Measurements from ENCODE around the gene SSUH2.

Gene SSUH2

DNA sequence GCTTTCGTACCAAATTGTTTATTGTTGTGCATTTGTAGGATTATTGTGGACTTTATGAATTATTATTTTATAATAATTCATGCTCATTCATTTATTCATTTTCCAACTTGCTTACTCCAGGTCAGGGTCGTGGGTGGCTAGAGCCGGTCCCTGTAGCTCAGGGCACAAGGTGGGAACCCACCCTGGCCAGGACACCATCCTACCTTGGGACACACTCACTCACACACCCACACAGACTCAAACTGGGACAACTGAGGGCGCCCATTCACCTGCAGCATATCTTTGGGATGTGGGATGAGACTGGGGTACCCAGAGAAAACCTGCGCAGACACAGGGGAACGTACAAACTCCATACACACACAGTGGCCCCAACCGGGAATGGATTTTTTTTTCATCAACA is 40.6 kb downstream of the SSUH2 start:
- TF ChIP-seq, protein P1, sequence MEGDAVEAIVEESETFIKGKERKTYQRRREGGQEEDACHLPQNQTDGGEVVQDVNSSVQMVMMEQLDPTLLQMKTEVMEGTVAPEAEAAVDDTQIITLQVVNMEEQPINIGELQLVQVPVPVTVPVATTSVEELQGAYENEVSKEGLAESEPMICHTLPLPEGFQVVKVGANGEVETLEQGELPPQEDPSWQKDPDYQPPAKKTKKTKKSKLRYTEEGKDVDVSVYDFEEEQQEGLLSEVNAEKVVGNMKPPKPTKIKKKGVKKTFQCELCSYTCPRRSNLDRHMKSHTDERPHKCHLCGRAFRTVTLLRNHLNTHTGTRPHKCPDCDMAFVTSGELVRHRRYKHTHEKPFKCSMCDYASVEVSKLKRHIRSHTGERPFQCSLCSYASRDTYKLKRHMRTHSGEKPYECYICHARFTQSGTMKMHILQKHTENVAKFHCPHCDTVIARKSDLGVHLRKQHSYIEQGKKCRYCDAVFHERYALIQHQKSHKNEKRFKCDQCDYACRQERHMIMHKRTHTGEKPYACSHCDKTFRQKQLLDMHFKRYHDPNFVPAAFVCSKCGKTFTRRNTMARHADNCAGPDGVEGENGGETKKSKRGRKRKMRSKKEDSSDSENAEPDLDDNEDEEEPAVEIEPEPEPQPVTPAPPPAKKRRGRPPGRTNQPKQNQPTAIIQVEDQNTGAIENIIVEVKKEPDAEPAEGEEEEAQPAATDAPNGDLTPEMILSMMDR (IDR thresholded peaks at IDR 0.05; ENCODE audit: low read depth, low read length, missing control alignments) = no peak
- in situ Hi-C loops (cut with HindIII; ENCODE audit: low pct_ligation_motif_present, low sequenced_read_pairs) = no loop called here
- Histone ChIP-seq H3K27ac (no peak overlapping the region), H3K4me3 (ENCODE audit: low read depth, low read length) (no peak overlapping the region), H3K36me3 (replicated peaks) (no peaks in the 10 kb centered on the region), H3K27me3 (replicated peaks) (no peaks in the 10 kb centered on the region)
- DNase-seq = no peak

DNA sequence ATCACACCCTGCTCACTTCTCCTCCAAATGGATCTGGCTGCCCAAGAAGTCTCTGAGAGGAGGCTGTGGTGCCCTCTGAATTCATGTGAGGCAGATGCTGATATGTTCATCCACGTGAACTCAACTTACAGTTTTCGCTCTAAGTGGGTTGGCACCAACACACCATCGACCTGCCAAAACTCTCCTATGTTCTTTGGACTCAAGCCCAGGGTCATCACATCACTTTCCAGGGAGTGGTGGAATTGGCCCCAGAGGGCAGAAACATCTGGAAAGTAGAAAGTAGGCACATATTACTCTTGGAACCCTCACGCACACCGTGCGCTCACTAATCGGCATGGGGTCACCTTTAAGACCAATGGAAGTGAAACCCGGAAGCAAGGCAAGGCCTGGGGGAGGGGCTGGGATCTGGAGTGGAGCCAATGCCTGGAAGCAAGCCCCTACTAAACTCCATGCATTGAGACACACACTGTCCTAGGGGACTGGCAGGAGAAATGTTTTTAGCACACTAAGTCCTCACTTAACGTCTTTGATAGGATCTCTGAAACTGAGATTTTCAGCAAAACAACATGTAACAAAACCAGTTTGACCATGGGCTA is 41.4 kb downstream of the SSUH2 start:
- in situ Hi-C loops (cut with HindIII; ENCODE audit: low pct_ligation_motif_present, low sequenced_read_pairs) = no loop called here
- no peak for DNase-seq
- H3K4me3 ChIP-seq (ENCODE audit: low read depth, low read length) = no peak overlapping the region
- H3K27me3 ChIP-seq (replicated peaks) = no peaks in the 10 kb centered on the region
- no peaks in the 10 kb centered on the region for H3K36me3 ChIP-seq (replicated peaks)
- TF ChIP-seq, protein P1 (IDR thresholded peaks at IDR 0.05; ENCODE audit: low read depth, low read length, missing control alignments) = no peak
- no peak overlapping the region for H3K27ac ChIP-seq

DNA sequence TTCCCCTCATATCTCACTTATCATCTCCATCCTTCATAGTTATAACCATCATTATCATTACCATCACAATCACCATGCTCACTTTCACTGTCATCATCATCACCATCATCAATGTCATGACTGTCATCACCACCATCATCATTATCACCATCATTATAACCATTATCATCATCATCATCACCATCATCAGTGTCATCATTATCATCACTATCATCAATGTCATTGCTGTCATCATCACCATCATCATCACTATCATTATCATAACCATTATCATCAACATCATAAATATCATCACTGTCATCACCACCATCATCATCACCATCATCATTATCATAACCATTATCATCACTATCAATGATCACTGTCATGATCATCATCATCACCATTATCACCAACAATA is 44.1 kb downstream of the SSUH2 start:
- in situ Hi-C loops (cut with HindIII; ENCODE audit: low pct_ligation_motif_present, low sequenced_read_pairs) = no loop called here
- no peak for DNase-seq
- H3K27ac ChIP-seq = no peak overlapping the region
- H3K4me3 ChIP-seq (ENCODE audit: low read depth, low read length) = no peak overlapping the region
- no peaks in the 10 kb centered on the region for H3K27me3 ChIP-seq (replicated peaks)
- H3K36me3 ChIP-seq (replicated peaks) = no peaks in the 10 kb centered on the region
- TF ChIP-seq, protein P1 (IDR thresholded peaks at IDR 0.05; ENCODE audit: low read depth, low read length, missing control alignments) = no peak

DNA sequence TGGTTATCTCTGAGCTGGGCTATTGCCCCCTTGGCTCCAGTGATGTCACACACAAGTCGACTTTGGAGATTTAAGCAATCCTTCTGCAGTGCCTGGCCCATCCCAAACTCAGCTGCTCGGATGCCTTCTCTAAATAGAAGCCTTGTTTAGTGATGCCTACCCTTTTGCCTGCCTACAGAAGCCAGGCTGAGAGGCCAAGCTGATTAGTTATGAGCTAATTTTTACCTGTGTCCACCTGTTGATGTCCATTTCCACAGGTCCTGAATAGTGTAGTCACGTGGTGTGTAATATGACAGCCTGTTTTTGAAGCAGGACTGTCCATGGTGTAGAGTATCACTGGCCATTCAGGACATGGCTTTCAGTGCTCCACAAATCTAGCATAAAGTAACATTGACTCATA is 45.5 kb downstream of the SSUH2 start:
- TF ChIP-seq, protein P1 (IDR thresholded peaks at IDR 0.05; ENCODE audit: low read depth, low read length, missing control alignments) = no peak
- no peak overlapping the region for H3K27ac ChIP-seq
- no peaks in the 10 kb centered on the region for H3K36me3 ChIP-seq (replicated peaks)
- no peak for DNase-seq
- in situ Hi-C loops (cut with HindIII; ENCODE audit: low pct_ligation_motif_present, low sequenced_read_pairs) = no loop called here
- no peak overlapping the region for H3K4me3 ChIP-seq (ENCODE audit: low read depth, low read length)
- H3K27me3 ChIP-seq (replicated peaks) = no peaks in the 10 kb centered on the region

DNA sequence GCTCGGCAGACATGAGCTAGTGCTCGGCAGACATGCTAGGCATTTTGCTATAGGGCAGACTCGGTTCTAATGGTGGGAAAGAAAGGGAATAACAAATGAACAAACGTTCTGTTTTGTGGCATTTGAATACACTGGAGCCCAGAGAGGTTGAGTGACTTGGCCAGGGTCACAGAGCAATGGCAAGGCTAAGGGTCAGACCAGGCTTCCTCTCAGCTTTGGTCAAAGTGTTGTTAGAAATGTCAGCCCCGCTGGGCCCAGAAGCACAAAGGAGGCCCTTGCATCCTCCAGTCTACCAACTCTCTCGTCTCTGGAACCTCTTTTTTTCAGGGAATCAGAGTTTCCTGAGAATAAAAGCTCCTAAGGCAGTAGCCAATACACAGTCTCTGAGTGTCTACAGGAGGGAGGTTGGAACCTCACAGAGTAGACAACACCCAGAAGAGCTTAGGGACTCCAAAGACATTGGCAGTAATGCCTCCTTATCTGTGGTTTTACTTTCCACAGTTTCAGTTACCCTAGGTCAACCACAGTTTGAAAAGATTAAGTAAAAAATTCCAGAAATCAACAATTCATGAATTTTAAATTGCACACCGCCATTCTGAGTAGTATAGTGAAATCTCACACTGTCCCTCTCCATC is 47.3 kb downstream of the SSUH2 start:
- Histone ChIP-seq H3K36me3 (replicated peaks) (no peaks in the 10 kb centered on the region), H3K27me3 (replicated peaks) (no peaks in the 10 kb centered on the region), H3K4me3 (ENCODE audit: low read depth, low read length) (no peak overlapping the region), H3K27ac (no peak overlapping the region)
- in situ Hi-C loops (cut with HindIII; ENCODE audit: low pct_ligation_motif_present, low sequenced_read_pairs) = no loop called here
- TF ChIP-seq, protein P1 (IDR thresholded peaks at IDR 0.05; ENCODE audit: low read depth, low read length, missing control alignments) = no peak
- no peak for DNase-seq
